H4 (cell line): Measurements from ENCODE around the gene VASN. TPM values are rescaled to one million over a fixed set of nuclear protein-coding genes. Genes with fewer than 3 reads are reported as not detected.

Source experiments
- DNase-seq: peaks from one replicate; pipeline ENCODE4 v3.0.0-alpha.2; 2015; ENCODE audit warnings: low spot score
- total RNA-seq: library from RNA; depleted of rRNA; stranded (reverse); fragments of >200 nt; shearing (Covaris generic); gene quantifications from 2 replicates; pipeline ENCODE4 v1.2.3, GENCODE V29; 2014; rRNA removed

VASN gene
- total RNA-seq, 1 experiment from 2014 or later = 22.8 TPM

DNA sequence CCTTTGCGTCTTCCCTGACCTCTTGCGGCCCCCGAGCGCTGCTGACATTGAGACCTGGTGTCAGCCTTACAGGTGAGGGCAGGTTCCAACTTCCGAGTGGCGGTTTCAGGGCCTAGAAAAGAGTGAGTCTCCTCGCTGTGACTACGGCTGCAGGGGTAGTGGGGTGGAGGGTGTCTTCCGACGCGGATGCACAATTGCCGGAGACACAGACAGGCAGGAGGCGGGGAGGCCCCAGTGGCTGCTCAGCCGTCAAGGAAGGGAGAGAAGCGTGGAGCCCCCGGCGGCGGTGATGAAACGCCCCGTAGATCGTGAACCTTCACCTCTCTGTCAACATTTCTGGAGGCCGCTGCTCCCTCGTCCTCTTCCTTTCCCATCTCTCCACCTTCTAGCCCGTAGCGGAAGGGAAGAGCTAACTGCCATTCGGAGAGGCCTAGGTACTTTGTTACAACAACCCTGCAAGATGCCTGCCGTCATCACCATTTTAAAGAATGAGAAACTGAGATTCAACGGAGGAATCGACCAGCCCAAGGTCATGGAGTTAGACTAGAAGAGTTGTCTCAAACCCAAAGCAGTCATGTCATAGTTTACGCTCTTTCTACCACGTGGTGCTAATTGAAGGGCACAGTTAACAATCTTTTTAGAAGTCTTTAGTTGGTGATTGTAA is 54.5 kb downstream of the VASN start:
- no peak for DNase-seq

DNA sequence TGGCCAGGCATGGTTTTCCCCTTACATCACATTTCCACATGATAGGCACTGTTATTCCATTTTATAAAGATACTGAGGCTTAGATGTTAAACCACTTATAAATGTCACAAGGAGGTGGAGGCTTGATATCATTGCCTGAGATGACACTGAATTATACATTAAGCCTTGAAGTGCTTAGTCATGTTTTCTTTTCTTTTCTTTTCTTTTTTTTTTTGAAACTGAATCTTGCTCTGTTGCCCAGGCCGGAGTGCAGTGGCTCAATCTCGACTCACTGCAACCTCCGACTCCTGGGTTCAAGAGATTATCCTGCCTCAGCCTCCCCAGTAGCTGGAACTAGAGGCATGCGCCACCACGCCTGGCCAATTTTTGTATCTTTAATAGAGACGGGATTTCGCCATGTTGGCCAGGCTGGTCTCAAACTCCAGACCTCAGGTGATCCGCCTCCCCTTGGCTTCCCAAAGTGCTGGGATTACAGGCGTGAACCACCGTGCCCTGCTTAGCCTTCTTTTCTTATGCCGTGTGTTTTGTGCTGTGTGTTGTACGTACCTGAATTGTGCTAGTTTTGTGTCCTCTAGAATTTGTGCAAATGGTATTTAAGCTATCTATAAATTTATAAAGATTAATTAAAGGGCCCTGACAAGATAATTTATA is 55.2 kb downstream of the VASN start:
- DNase-seq = no peak

DNA sequence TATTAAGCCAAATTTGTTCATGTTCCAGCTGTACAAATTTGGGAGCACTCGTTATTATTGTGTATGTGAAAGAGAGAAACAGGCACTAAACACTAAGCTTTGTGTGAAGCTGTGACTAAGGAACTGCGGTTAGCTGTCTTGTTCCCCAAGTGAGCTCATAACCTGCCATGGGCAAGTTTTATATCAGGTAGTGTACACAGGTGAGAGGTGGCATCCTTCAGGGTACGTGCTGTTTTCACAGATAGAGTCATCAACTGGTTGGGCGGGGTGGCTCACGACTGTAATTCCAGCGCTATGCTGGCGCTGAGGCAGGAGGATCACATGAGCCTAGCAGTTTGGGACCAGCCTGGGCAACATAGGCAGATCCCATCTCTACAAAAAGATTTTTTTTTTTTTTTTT is 56.9 kb downstream of the VASN start:
- no peak for DNase-seq

DNA sequence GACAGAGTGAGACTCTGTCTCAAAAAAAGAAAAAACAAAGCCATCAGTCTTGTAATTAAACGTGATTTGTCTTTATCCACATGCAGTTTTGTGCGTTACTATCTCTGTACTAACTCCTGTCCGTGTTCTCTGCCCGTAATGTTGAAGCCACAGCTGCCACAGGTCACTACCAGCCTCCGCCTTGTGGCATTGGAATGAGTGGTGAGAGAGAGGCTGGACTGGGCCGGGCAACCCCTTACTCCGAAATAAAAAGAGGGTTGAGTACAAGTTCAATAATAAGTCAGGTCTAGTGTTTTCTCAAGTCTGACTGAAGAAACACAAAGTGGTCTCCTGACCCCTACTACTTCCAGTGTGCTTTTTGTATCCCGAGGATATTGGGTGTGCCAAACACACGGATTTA is 59.4 kb downstream of the VASN start:
- no peak for DNase-seq

Other genes with a start within 250 kb of the VASN start
- gene SRL, start 129.8 kb upstream of the VASN start, total RNA-seq = not detected in 2 replicates
- 7.3 and 8.8 TPM in 2 replicates for gene TFAP4, start 98.8 kb upstream of the VASN start, total RNA-seq
- gene GLIS2, start 55.8 kb upstream of the VASN start, total RNA-seq = 0.29 and 0.45 TPM in 2 replicates
- gene PAM16, start 20.5 kb upstream of the VASN start, total RNA-seq = 32.1 and 46.7 TPM in 2 replicates
- 8.9 and 10.6 TPM in 2 replicates for gene CORO7, start 44.7 kb downstream of the VASN start, total RNA-seq
- gene DNAJA3, start 54.0 kb downstream of the VASN start, total RNA-seq = 48.3 and 48.4 TPM in 2 replicates
- 69.5 and 102 TPM in 2 replicates for gene NMRAL1, start 102.8 kb downstream of the VASN start, total RNA-seq
- 46.3 and 48.4 TPM in 2 replicates for gene HMOX2, start 104.5 kb downstream of the VASN start, total RNA-seq
- 5.4 and 8.0 TPM in 2 replicates for gene CDIP1, start 166.9 kb downstream of the VASN start, total RNA-seq
- gene C16orf96, start 184.5 kb downstream of the VASN start, total RNA-seq = not detected in 2 replicates
- 2.2 and 2.5 TPM in 2 replicates for gene UBALD1, start 243.0 kb downstream of the VASN start, total RNA-seq